GM18951 (cell line): ENCODE results near the gene SPATA31D4.
"Not testable (repeated sequence)": the region's sequence is repeated elsewhere in the genome, so short reads cannot be mapped to it uniquely, and the experiment has no call there.

Experiments used
- POLR2A ChIP-seq: IDR thresholded peaks from 4 replicates; pipeline ENCODE4 v1.6.1; 2011; ENCODE audit warnings: mild to moderate bottlenecking; ENCODE audit not compliant: insufficient read length, insufficient read depth; ENCODE audit errors: extremely low read depth
- in situ Hi-C: fragments of 300-500 bp; cut with MboI; formaldehyde crosslinking; loops from one replicate; pipeline ENCODE4 v1.12.0; 2022; ENCODE audit warnings: low sequenced_read_pairs, mixed read lengths, inconsistent platforms; ENCODE audit not compliant: unreplicated experiment

Gene SPATA31D4

GRCh38 chr9:81928305-81928704, at the start of gene SPATA31D4:
SPATA31D4 (plus strand) TSS chr9:81928428; CDS start chr9:81928514, 86 bp downstream.
- in situ Hi-C loops, result not testable (repeated sequence)

- in situ Hi-C loops, result no loop called here
- no peak for TF ChIP-seq POLR2A
Observed at GRCh38 chr9:81878530-81878929, 49.7 kb upstream of the SPATA31D4 start.

- TF ChIP-seq POLR2A, result no peak
- in situ Hi-C loops, result no loop called here
Observed at GRCh38 chr9:81879501-81879916, 48.7 kb upstream of the SPATA31D4 start.

GRCh38 chr9:81885602-81886001, 42.6 kb upstream of the SPATA31D4 start:
- no peak for TF ChIP-seq POLR2A
- in situ Hi-C loops, result no loop called here

- no peak for TF ChIP-seq POLR2A
- in situ Hi-C loops, result no loop called here
Observed at GRCh38 chr9:81886665-81887064, 41.6 kb upstream of the SPATA31D4 start.

- in situ Hi-C loops, result no loop called here
- no peak for TF ChIP-seq POLR2A
Observed at GRCh38 chr9:81890104-81890503, 38.1 kb upstream of the SPATA31D4 start.

- in situ Hi-C loops, result no loop called here
- no peak for TF ChIP-seq POLR2A
Observed at GRCh38 chr9:81892440-81892839, 35.8 kb upstream of the SPATA31D4 start.

- in situ Hi-C loops, result no loop called here
- no peak for TF ChIP-seq POLR2A
Observed at GRCh38 chr9:81893929-81894328, 34.3 kb upstream of the SPATA31D4 start.

GRCh38 chr9:81894891-81895290, 33.3 kb upstream of the SPATA31D4 start:
- TF ChIP-seq POLR2A, result no peak
- in situ Hi-C loops, result no loop called here

- TF ChIP-seq POLR2A, result no peak
- in situ Hi-C loops, result no loop called here
Observed at GRCh38 chr9:81896070-81896469, 32.2 kb upstream of the SPATA31D4 start.

GRCh38 chr9:81898851-81899250, 29.4 kb upstream of the SPATA31D4 start:
- in situ Hi-C loops, result no loop called here
- no peak for TF ChIP-seq POLR2A

- no peak for TF ChIP-seq POLR2A
- in situ Hi-C loops, result no loop called here
Observed at GRCh38 chr9:81902196-81902595, 26.0 kb upstream of the SPATA31D4 start.

GRCh38 chr9:81902626-81903025, 25.6 kb upstream of the SPATA31D4 start:
- in situ Hi-C loops, result no loop called here
- TF ChIP-seq POLR2A, result no peak

GRCh38 chr9:81906671-81907070, 21.6 kb upstream of the SPATA31D4 start:
- TF ChIP-seq POLR2A, result no peak
- in situ Hi-C loops, result no loop called here

- in situ Hi-C loops, result no loop called here
- TF ChIP-seq POLR2A, result no peak
Observed at GRCh38 chr9:81912135-81912534, 16.1 kb upstream of the SPATA31D4 start.
